GM21360 (cell line): ENCODE measurements around the gene FBRSL1.

Experiments used
- ATAC-seq: cut with Tn5 transposase; IDR thresholded peaks from one replicate; pipeline ENCODE4 v1.9.1; 2021; ENCODE audit warnings: mild to moderate bottlenecking, moderate library complexity; ENCODE audit not compliant: unreplicated experiment

FBRSL1 gene

GRCh38 chr12:132483208-132483607, 6.7 kb upstream of the FBRSL1 start:
- no peak for ATAC-seq

- ATAC-seq, result no peak
Observed at GRCh38 chr12:132483612-132484011, 6.3 kb upstream of the FBRSL1 start.

- no peak for ATAC-seq
Observed at GRCh38 chr12:132484183-132484890, 5.6 kb upstream of the FBRSL1 start.

GRCh38 chr12:132484891-132485441, 5.0 kb upstream of the FBRSL1 start:
- no peak for ATAC-seq

- no peak for ATAC-seq
Observed at GRCh38 chr12:132485619-132486018, 4.3 kb upstream of the FBRSL1 start.

GRCh38 chr12:132486168-132486567, 3.8 kb upstream of the FBRSL1 start:
- no peak for ATAC-seq

- no peak for ATAC-seq
Observed at GRCh38 chr12:132486576-132486975, 3.4 kb upstream of the FBRSL1 start.

GRCh38 chr12:132487311-132487741, 2.6 kb upstream of the FBRSL1 start:
- ATAC-seq, result no peak

- no peak for ATAC-seq
Observed at GRCh38 chr12:132488127-132489077, 1.5 kb upstream of the FBRSL1 start.

- no peak for ATAC-seq
Observed at GRCh38 chr12:132489078-132489601, 811 bp upstream of the FBRSL1 start.

- ATAC-seq, result no peak
Observed at GRCh38 chr12:132490422-132491137, 629 bp downstream of the FBRSL1 start.

- ATAC-seq, result no peak
Observed at GRCh38 chr12:132491138-132491663, 1.2 kb downstream of the FBRSL1 start.

GRCh38 chr12:132491761-132492378, 1.9 kb downstream of the FBRSL1 start:
- no peak for ATAC-seq

- ATAC-seq, result no peak
Observed at GRCh38 chr12:132492522-132492921, 2.6 kb downstream of the FBRSL1 start.

GRCh38 chr12:132492951-132493350, 3.0 kb downstream of the FBRSL1 start:
- no peak for ATAC-seq

GRCh38 chr12:132493482-132494178, 3.7 kb downstream of the FBRSL1 start:
- no peak for ATAC-seq

GRCh38 chr12:132494294-132495164, 4.6 kb downstream of the FBRSL1 start:
- no peak for ATAC-seq

- ATAC-seq, result no peak
Observed at GRCh38 chr12:132495165-132495544, 5.2 kb downstream of the FBRSL1 start.
